Measurements from ENCODE around the gene VOPP1.

- TF ChIP-seq, protein P1, sequence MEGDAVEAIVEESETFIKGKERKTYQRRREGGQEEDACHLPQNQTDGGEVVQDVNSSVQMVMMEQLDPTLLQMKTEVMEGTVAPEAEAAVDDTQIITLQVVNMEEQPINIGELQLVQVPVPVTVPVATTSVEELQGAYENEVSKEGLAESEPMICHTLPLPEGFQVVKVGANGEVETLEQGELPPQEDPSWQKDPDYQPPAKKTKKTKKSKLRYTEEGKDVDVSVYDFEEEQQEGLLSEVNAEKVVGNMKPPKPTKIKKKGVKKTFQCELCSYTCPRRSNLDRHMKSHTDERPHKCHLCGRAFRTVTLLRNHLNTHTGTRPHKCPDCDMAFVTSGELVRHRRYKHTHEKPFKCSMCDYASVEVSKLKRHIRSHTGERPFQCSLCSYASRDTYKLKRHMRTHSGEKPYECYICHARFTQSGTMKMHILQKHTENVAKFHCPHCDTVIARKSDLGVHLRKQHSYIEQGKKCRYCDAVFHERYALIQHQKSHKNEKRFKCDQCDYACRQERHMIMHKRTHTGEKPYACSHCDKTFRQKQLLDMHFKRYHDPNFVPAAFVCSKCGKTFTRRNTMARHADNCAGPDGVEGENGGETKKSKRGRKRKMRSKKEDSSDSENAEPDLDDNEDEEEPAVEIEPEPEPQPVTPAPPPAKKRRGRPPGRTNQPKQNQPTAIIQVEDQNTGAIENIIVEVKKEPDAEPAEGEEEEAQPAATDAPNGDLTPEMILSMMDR (IDR thresholded peaks at IDR 0.05), result no peak
- no peak for TF ChIP-seq POLR2A (IDR thresholded peaks at IDR 0.05; ENCODE audit: low read depth)
- no peak for TF ChIP-seq EP300 (IDR thresholded peaks at IDR 0.05)
- TF ChIP-seq POLR2AphosphoS5 (IDR thresholded peaks at IDR 0.05), result no peak
These were observed 108.5 kb downstream of the VOPP1 start for GRCh38 chr7:55463686-55464262.
